Panc1 (cell line): ENCODE measurements around the gene THRB.

ENCODE experiments used
- POLR2AphosphoS5 ChIP-seq: IDR thresholded peaks from 2 replicates; pipeline ENCODE4 v1.6.1; 2012; ENCODE audit warnings: mild to moderate bottlenecking, low read depth, low read length, moderate library complexity
- TCF7L2 ChIP-seq: IDR thresholded peaks from 2 replicates; pipeline ENCODE4 v1.6.1; 2011; ENCODE audit warnings: mild to moderate bottlenecking, low read depth, low read length, inconsistent platforms
- TF ChIP-seq, protein P1 (sequence below): fragments of 450-650 bp; IDR thresholded peaks from 2 replicates; pipeline ENCODE4 v1.5.1; 2017; ENCODE audit warnings: mild to moderate bottlenecking
- TF ChIP-seq, protein P2 (sequence below), 2 experiments: IDR thresholded peaks; 2 replicates each; pipeline ENCODE4 v1.6.1; 2011 to 2012; ENCODE audit warnings: low read depth in 2 of 2, control low read depth in 1 of 2, low read length in 1 of 2, mild to moderate bottlenecking in 1 of 2, moderate library complexity in 1 of 2; ENCODE audit not compliant: insufficient read depth in 1 of 2

DNA sequence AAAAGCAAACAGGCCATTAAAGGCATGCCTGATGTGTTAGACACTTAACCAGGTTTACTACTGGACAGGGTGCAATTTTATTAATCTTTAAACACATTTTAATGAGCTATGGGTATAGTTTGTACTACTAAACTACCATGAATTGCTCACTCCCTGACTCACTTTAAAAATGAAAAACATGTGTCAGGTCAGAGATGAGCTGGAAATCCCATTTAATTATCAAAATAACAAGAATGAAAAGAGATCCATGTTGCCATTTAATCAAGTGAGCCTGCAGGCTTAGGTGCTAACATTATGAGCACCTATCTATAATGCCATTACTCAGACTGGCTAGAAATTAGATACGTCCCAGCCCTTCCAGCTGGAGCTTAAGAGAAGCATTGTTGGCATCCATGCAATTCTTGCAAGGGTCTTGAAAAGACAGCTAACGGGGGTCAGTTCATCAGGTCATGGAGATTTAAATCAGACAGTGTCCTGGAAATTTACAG, 224.4 kb downstream of the THRB start:
- TF ChIP-seq, protein P1, sequence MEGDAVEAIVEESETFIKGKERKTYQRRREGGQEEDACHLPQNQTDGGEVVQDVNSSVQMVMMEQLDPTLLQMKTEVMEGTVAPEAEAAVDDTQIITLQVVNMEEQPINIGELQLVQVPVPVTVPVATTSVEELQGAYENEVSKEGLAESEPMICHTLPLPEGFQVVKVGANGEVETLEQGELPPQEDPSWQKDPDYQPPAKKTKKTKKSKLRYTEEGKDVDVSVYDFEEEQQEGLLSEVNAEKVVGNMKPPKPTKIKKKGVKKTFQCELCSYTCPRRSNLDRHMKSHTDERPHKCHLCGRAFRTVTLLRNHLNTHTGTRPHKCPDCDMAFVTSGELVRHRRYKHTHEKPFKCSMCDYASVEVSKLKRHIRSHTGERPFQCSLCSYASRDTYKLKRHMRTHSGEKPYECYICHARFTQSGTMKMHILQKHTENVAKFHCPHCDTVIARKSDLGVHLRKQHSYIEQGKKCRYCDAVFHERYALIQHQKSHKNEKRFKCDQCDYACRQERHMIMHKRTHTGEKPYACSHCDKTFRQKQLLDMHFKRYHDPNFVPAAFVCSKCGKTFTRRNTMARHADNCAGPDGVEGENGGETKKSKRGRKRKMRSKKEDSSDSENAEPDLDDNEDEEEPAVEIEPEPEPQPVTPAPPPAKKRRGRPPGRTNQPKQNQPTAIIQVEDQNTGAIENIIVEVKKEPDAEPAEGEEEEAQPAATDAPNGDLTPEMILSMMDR, result no peak
- TF ChIP-seq, protein P2, sequence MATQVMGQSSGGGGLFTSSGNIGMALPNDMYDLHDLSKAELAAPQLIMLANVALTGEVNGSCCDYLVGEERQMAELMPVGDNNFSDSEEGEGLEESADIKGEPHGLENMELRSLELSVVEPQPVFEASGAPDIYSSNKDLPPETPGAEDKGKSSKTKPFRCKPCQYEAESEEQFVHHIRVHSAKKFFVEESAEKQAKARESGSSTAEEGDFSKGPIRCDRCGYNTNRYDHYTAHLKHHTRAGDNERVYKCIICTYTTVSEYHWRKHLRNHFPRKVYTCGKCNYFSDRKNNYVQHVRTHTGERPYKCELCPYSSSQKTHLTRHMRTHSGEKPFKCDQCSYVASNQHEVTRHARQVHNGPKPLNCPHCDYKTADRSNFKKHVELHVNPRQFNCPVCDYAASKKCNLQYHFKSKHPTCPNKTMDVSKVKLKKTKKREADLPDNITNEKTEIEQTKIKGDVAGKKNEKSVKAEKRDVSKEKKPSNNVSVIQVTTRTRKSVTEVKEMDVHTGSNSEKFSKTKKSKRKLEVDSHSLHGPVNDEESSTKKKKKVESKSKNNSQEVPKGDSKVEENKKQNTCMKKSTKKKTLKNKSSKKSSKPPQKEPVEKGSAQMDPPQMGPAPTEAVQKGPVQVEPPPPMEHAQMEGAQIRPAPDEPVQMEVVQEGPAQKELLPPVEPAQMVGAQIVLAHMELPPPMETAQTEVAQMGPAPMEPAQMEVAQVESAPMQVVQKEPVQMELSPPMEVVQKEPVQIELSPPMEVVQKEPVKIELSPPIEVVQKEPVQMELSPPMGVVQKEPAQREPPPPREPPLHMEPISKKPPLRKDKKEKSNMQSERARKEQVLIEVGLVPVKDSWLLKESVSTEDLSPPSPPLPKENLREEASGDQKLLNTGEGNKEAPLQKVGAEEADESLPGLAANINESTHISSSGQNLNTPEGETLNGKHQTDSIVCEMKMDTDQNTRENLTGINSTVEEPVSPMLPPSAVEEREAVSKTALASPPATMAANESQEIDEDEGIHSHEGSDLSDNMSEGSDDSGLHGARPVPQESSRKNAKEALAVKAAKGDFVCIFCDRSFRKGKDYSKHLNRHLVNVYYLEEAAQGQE (IDR thresholded peaks at IDR 0.05; ENCODE audit: insufficient read depth in 1 of 2, low read depth in 2 of 2, low read length in 1 of 2), result no peak
- TF ChIP-seq POLR2AphosphoS5, result no peak
- no peak for TF ChIP-seq TCF7L2
